Caki2 (cell line): ENCODE results near the gene SPRED2. TPM values are rescaled to one million over a fixed set of nuclear protein-coding genes. Genes with fewer than 3 reads are reported as not detected.

Experiments used
- DNase-seq: peaks from one replicate; pipeline ENCODE4 v3.0.0-alpha.2; 2015; ENCODE audit warnings: low read depth
- in situ Hi-C: cut with HindIII; loops from 2 replicates; pipeline ENCODE4 v1.10.0; 2016; ENCODE audit warnings: low sequenced_read_pairs, low pct_unique_long_range_greater_than_20kb, mixed read lengths
- total RNA-seq: library from RNA; depleted of rRNA; stranded (reverse); fragments of >200 nt; shearing (Covaris generic); gene quantifications from 2 replicates; pipeline ENCODE4 v1.2.3, GENCODE V29; 2014; ENCODE audit warnings: low replicate concordance; rRNA removed

Gene SPRED2
- total RNA-seq, 1 experiment from 2014 or later: 29.3 TPM

DNA sequence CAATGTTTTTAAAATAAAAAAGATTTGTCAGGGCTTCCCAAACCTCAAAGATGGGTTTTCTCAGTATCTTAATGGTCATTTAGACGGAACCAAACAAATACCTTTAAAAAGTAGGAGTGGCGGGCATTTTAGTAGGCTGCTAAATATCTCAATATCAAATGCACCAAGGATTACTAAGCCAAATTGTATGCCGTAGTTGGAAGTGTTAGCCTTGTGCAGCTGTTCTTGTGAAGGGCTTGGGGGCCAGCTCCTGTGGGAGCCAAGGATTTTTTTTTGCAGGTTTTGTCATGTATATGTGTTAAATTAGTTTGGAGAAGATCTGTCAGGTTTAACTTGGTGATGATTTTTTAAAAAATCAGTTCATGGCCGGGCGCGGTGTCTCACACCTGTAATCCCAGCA is 152.6 kb downstream of the SPRED2 start:
- in situ Hi-C loops: no loop called here

DNA sequence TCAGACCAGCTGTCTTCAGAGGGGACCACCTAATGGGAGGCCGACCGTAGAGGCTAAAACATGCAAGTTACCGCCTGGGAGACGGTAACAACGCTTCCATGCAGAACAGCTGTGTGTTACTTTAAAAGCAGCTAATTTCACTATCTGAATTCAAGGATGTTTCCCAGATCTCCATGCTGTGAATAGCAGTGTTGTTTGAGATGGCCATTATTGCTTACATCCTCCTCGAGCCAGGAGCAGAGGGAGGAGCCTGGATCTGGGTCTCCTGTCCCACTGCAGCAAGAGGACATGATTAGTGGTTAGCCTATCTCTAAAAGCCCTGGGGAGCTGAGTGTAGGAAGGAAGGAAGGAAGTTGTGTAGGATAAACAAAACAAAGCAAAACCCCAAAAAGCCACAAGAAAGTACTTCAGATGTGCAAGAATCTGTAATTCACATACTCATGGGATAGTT is 153.8 kb downstream of the SPRED2 start:
- in situ Hi-C loops: no loop called here
- no peak for DNase-seq

More for the DNA sequence above, 152.6 kb downstream of the SPRED2 start:
- DNase-seq: no peak

DNA sequence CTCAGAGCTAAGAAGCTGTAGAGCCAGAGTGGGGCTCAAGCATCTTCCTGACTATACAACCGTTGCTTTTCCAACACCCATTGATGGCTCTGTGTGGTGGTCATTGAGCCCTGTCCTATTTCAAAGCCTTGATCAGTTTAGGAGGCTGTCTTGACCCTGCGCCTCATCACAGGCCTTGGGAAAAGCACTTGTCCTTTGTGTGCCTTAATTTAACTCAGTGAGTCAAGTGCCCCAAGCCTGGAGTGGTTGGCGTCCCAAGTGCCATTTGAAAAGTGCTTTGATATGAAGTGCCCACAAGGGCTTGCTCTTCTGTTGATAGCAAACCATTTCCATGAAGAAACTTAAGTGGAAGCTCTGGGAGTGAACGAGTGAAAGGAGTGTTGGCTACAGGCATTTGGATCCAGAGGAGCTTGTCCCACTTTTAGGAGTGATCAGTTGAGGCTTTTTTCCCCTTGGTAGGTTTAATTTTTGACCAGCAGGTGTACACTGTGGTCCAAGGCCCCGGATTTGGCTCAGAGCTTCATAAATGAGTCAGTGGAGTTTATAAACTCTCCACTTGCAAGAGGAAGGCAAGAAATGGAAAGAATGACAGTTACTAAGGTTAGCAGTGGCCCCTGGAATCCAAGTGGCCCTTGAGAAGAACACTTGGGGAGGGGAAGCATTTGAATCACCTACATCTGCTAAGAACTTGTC is 154.5 kb downstream of the SPRED2 start:
- no peak for DNase-seq
- in situ Hi-C loops: no loop called here

DNA sequence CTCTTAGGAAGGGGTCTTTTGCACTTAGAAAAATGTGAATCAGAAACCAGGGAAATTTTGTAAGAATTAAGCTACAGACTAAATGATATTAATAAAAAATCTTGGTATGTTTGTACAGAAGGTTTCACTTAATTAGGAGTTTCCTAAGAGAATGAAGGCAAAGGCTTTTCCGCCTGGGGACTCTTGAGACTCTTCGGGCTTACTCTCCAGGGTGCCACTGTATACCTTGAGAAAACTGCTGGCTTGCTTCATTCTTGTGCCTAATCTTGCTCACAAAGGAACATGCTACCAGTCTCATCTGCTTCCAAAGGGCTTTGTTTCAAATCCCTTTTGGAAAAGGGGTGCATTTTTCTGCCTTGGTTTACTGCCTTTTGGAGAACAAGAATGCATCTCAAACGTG is 155.3 kb downstream of the SPRED2 start:
- in situ Hi-C loops: no loop called here
- DNase-seq: no peak

DNA sequence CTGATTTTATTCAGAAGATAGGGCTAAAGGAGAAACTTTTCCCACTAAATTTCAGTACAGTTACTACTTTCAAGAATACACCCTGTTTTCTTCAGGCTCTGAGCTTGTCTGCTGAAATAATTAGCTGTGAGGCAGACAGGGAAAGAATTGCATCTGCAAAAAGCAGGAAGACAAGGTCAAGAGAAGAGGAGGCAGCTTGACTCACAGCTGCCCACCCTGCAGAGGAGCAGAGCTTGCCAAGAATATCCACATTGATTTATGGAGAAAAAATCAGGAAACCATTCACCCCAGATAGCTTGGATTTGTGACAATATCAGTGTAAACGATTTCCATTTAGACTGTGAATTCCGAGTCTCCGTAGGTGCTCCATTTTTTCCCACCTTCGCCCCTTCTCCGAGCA is 155.8 kb downstream of the SPRED2 start:
- in situ Hi-C loops: no loop called here
- DNase-seq: no peak

DNA sequence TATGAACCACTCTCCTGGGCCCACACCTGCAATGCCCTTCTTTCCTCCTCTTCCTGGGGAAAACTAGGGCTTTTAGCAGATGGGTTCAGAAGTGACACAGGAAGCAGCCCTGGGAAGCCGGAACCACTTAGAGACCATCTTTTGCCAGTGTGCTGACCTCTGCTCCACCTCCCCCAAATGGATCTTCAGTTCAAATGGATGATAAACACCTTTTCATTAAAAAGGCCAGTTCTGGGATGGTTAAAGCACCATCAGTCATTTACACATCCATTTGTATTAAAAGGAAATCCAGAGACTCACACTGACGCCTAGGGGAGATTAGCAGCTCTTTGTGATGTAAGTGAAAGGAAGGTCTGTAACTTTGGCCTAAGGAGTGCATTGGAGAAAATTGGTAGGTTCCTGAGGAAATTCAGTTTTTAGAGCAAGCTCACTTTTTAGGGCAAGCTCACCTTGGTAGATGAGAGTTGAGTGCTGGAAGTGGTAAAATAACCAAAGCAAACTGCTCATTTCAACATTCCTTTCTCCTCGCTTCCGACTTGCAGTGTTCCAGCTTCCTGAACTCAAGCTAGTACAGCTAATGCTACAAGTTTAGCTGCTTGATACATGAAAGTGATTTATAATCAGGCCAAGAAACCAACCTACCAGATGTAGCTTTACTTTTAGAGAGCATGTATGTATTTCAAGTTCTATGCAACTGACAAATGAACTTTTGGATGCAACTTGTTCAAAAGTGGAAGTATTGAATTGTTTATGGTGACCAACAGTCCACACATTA is 157.1 kb downstream of the SPRED2 start:
- no peak for DNase-seq
- in situ Hi-C loops: no loop called here

DNA sequence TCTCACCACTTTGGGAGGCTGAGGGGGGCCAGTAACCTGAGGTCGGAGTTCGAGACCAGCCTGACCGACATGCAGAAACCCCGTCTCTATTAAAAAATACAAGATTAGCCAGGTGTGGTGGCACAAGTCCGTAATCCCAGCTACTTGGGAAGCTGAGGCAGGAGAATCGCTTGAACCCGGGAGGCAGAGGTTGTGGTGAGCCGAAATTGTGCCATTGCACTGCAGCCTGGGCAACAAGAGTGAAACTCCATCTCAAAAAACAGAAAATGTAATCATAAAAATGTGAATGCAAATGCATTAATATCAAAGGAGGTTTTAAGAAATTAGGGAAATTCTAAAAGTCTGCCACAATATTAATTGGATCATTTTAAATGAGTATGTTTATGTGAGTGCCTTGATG is 159.1 kb downstream of the SPRED2 start:
- no peak for DNase-seq
- in situ Hi-C loops: no loop called here

DNA sequence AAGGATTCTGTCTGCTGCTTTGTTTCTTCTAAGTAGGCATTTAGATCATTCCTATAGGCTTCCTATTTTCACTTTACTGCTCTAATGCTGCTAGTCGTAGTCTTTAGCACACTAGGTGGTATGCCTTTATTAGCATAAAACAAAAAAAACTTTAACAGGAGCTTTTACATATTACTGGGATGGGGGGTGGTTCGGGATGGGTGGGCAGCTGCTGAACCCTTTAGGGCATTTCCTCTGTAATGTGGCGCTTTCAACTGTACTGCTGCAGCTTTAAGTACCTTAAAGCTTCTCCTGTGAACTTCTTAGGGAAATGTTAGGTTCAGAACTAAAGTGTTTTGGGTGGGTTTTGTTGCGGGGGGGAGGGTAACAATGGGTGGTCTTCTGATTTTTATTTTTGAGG is 163.4 kb downstream of the SPRED2 start:
- in situ Hi-C loops: no loop called here
- DNase-seq: no peak

DNA sequence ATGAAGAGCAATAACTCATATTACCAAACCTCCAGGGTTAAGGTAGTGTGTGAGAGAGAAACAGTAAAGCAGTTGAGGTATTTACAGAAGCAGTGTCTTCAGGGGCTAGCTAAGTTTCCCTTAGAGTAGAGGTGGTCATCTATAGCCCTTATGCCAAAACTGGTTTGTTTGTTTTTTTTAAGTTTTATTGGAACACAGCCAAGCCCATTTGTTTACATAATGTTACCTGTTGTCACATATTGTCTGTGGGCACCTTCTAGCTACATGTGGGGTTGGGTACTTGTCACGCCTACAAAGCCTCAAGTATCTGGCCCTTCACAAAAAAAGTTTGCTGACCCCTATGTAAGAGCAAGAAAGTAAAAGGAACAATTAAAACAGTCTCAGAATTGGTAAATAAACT is 165.4 kb downstream of the SPRED2 start:
- in situ Hi-C loops: no loop called here
- no peak for DNase-seq

DNA sequence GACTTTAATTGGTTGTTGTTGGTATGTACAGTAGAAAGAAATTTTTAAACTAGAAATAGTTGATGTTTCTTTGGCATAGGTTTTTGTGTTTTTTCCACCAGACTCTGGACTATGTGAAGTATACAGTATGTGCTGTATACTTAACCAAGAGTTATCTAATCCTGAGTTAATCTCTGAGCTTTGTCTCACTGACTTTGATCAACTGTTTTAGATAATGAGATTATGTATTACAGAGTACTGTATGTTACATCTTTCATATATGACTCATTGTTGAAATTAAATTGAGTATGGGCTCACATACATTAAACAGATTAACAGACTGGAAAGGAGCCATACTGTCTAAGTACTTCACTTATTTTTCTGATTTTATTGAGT is 166.7 kb downstream of the SPRED2 start:
- no peak for DNase-seq
- in situ Hi-C loops: no loop called here

DNA sequence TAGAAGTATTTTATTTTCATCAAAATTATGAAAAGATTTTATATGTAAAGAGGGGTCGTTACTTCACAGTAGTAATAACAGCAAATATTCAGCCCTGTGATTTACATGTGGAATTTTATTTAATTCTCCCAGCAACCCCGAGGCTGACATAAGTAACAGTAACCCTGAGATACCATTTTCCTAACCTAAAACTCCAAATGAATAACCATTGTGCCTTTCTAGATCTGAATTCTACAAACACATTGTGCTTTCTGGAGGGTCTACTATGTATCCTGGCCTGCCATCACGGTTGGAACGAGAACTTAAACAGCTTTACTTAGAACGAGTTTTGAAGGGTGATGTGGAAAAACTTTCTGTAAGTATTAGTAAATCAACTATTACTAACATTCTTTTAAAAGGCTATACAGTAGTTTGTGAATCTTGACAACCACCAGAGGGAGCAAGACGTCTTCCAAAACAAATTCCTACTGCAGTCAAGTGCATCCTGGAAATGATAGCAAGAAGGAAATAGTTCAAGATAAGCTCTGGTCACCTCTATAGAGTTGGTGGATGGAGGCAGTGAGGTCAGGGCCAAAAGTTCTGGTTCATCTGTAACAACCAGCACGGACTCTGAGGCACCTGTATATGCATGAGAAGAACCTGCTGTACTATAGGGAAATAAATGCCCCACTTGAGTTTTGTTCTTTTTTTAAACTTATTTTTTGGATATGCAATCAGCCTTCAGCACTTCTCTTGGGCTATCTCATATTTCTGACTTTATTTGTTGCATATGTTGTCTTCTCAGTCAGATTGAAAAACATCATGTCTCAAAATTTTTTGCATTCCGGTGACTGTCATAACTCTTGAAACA is 167.4 kb downstream of the SPRED2 start:
- in situ Hi-C loops: no loop called here
- peak; percentile 58 for DNase-seq

DNA sequence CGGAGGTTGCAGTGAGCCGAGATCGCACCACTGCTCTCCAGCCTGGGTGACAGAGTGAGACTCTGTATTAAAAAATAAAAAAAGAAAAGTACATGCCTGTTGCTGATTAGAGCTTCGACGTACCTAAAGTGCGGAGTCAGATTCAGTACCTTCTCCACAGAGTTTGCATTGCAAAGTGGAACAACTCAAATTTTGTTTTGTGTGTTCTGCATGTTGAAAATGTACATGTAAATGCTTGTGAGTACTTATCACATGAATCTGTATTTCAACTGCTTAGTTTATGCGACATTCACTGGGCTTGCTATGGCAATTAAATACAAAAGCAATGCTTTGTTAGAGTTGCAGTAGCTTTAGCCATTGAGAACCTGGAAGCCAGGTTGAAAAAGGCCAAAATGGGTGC is 168.4 kb downstream of the SPRED2 start:
- in situ Hi-C loops: no loop called here
- no peak for DNase-seq

DNA sequence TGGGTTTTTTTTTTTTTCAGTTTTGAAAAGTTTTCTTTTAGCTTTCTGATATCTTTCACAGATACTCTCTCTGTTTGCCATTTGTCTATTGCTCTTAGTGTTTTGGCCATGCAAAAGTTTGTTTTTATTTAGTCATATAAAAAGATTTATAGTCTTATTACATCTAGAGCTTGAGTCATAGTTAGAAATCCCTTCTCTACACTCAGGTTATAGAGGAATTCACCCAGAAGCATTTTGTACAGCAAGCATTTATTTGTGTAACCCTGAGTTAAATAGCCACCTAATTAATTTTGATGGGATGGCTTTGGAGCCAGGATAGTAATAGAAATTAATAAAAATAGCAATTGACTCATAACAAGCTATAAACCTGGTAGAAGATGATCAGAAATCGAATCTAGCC is 169.1 kb downstream of the SPRED2 start:
- in situ Hi-C loops: no loop called here
- DNase-seq: no peak

DNA sequence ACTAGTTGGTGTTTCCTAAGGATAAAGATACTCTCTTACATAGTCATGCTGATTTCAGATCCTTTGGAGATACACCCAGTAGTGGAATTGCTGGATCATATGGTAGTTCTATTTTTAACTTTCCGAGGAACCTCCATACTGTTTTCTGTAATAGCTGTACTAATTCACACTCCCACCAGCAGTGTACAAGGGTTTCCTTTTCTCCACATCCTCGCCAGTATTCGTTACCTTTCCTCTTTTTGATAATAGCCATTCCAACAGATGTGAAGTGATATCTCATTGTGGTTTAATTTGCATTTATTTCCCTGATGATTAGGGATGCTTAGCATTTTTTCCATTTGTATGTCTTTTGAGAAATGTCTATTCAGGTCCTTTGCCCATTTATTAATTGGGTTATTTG is 170.7 kb downstream of the SPRED2 start:
- DNase-seq: no peak
- in situ Hi-C loops: no loop called here

Other genes starting within 250 kb of the SPRED2 start
- 10.6 and 12.2 TPM in 2 replicates for gene ACTR2, start 204.8 kb downstream of the SPRED2 start, total RNA-seq